ENCODE results near the gene PPT1.

DNA sequence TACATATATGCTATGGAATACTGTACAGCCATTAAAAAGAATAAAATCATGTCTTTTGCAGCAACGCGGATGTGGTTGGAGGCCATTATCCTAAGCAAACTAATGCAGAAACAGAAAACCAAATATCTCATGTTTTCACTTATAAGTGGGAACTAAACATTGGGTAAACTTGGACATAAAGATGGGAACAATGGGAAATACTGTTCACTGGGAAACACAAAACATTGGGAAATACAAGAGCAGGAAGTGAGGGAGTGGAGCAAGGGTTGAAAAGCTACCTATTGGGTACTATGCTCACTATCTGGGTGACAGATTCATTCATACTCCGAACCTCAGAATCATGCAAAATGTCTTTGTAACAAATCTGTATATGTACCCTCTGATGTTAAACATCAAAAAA lies 17.3 kb upstream of the PPT1 start:
- no peak for TF ChIP-seq POLR2AphosphoS5 (IDR thresholded peaks at IDR 0.05; ENCODE audit: low read depth, low read length)
- TF ChIP-seq POLR2A (IDR thresholded peaks at IDR 0.05; ENCODE audit: low read depth, low read length) = no peak
- no peak for TF ChIP-seq SPI1 (IDR thresholded peaks at IDR 0.05; ENCODE audit: low read depth, low read length)
- TF ChIP-seq TAF1 (IDR thresholded peaks at IDR 0.05; ENCODE audit: low read depth, low read length) = no peak

Measured in GM12891 (cell line).